ENCODE data around the gene SMIM14.
"Not testable (repeated sequence)": the region's sequence is repeated elsewhere in the genome, so short reads cannot be mapped to it uniquely, and the experiment has no call there.

Gene SMIM14

DNA sequence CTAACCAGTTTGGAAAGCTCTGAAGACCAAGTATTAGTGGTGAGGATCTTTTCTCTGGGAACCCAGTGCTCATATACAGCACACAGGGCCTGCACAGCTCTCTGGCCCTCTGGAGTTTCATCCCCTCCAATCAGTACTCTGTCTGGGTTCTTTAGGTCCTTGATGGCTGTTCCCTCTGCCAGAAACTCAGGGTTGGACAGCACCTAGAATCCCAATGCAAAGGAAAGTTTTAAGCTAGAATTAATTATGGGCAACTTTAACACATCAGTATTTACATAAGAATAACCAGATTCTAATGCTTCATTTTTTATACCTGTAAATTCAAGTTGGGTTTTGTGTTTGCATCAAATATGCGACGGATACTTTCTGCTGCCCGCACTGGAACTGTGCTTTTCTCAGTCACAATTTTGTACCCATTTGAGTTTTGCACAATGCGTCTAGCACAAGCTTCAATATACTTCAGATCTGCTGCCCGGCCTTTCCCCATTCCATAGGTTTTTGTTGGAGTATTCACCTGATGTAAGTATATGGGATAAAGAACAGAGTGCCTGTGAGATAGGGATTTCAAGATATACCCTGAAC lies 128.2 kb downstream of the SMIM14 start:
- no peak for ATAC-seq (ENCODE audit: low read depth)
- Histone ChIP-seq H3K36me3 (ENCODE audit: low read depth) (peaks cover 91% of the 10 kb centered on the region), H3K9me3 (ENCODE audit: severe bottlenecking) (no peaks in the 10 kb centered on the region), H3K27ac (ENCODE audit: poor library complexity, severe bottlenecking) (no peak overlapping the region), H3K4me3 (ENCODE audit: severe bottlenecking) (no peak overlapping the region), H3K27me3 (ENCODE audit: insufficient read depth, poor library complexity, severe bottlenecking) (no peaks in the 10 kb centered on the region), H3K4me1 (ENCODE audit: insufficient read depth, poor library complexity, severe bottlenecking) (peaks cover 16% of the 10 kb centered on the region)
- TF ChIP-seq, protein P1, sequence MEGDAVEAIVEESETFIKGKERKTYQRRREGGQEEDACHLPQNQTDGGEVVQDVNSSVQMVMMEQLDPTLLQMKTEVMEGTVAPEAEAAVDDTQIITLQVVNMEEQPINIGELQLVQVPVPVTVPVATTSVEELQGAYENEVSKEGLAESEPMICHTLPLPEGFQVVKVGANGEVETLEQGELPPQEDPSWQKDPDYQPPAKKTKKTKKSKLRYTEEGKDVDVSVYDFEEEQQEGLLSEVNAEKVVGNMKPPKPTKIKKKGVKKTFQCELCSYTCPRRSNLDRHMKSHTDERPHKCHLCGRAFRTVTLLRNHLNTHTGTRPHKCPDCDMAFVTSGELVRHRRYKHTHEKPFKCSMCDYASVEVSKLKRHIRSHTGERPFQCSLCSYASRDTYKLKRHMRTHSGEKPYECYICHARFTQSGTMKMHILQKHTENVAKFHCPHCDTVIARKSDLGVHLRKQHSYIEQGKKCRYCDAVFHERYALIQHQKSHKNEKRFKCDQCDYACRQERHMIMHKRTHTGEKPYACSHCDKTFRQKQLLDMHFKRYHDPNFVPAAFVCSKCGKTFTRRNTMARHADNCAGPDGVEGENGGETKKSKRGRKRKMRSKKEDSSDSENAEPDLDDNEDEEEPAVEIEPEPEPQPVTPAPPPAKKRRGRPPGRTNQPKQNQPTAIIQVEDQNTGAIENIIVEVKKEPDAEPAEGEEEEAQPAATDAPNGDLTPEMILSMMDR (IDR thresholded peaks at IDR 0.05; ENCODE audit: poor library complexity, severe bottlenecking), result no peak
- no peak for DNase-seq (ENCODE audit: low spot score)

DNA sequence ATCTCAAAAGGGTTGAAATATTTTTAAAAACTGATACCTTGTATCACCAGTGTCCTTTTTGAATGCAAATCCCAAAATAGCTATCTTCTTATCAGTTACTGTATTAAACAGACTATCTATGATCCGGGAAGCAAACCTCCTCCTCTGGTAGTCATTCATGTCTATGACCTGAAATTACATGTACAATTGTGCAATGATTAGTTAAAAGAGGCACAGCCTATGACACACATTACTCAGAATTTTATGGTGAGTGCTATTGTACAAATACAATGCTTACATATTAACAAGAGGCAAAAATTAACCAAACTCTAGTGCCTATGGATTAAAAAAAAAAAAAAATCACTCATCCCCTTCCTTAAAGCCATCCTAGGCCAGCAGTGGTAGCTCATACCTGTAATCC lies 133.1 kb downstream of the SMIM14 start:
- Histone ChIP-seq H3K36me3 (ENCODE audit: low read depth) (peaks cover 92% of the 10 kb centered on the region), H3K27me3 (ENCODE audit: insufficient read depth, poor library complexity, severe bottlenecking) (no peaks in the 10 kb centered on the region), H3K4me1 (ENCODE audit: insufficient read depth, poor library complexity, severe bottlenecking) (no peaks in the 10 kb centered on the region), H3K27ac (ENCODE audit: poor library complexity, severe bottlenecking) (no peak overlapping the region), H3K9me3 (ENCODE audit: severe bottlenecking) (no peaks in the 10 kb centered on the region), H3K4me3 (ENCODE audit: severe bottlenecking) (no peak overlapping the region)
- TF ChIP-seq, protein P1 (IDR thresholded peaks at IDR 0.05; ENCODE audit: poor library complexity, severe bottlenecking), result no peak
- no peak for ATAC-seq (ENCODE audit: low read depth)
- DNase-seq (ENCODE audit: low spot score), result no peak

DNA sequence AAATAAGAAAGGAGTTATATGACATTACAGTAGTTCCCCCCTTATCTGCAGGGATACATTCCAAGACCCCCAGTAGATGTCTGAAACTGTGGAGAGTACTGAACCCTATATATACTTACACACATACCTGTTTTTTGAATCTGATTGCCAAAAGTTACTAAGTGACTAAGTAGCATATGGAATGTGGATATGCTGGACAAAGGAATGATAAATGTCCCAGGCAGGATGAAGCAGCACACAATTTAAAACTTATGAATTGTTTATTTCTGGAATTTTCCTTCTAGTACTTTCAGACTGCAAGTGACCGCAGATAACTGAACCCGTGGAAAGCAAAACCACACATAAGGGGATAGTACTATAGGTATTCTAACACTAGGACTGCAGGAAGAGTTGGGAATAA lies 134.1 kb downstream of the SMIM14 start:
- Histone ChIP-seq H3K27ac (ENCODE audit: poor library complexity, severe bottlenecking) (no peak overlapping the region), H3K4me1 (ENCODE audit: insufficient read depth, poor library complexity, severe bottlenecking) (no peaks in the 10 kb centered on the region), H3K9me3 (ENCODE audit: severe bottlenecking) (no peaks in the 10 kb centered on the region), H3K36me3 (ENCODE audit: low read depth) (peaks cover 91% of the 10 kb centered on the region), H3K27me3 (ENCODE audit: insufficient read depth, poor library complexity, severe bottlenecking) (no peaks in the 10 kb centered on the region), H3K4me3 (ENCODE audit: severe bottlenecking) (no peak overlapping the region)
- TF ChIP-seq, protein P1 (IDR thresholded peaks at IDR 0.05; ENCODE audit: poor library complexity, severe bottlenecking), result no peak
- DNase-seq (ENCODE audit: low spot score) (no peak), ATAC-seq (ENCODE audit: low read depth) (no peak)

DNA sequence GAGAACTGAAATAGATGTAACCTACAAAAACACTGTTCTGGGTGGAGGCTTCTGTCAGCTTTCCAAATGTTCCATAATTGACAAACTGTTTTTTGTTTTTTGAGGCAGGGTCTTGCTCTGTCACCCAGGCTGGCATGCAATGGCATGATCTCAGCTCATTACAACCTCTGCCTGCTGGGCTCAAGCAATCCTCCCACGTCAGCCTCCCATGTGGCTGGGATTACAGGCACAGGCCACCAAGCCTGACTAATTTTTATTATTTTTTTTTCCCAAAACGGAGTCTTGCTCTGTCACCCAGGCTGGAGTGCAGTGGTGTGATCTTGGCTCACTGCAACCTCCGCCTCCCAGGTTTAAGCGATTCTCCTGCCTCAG lies 136.0 kb downstream of the SMIM14 start:
- not testable (repeated sequence) for H3K27ac ChIP-seq (ENCODE audit: poor library complexity, severe bottlenecking); ATAC-seq (ENCODE audit: low read depth); H3K27me3 ChIP-seq (ENCODE audit: insufficient read depth, poor library complexity, severe bottlenecking); H3K4me3 ChIP-seq (ENCODE audit: severe bottlenecking); DNase-seq (ENCODE audit: low spot score); H3K9me3 ChIP-seq (ENCODE audit: severe bottlenecking); H3K4me1 ChIP-seq (ENCODE audit: insufficient read depth, poor library complexity, severe bottlenecking)
- H3K36me3 ChIP-seq (ENCODE audit: low read depth), result peaks cover 89% of the 10 kb centered on the region

DNA sequence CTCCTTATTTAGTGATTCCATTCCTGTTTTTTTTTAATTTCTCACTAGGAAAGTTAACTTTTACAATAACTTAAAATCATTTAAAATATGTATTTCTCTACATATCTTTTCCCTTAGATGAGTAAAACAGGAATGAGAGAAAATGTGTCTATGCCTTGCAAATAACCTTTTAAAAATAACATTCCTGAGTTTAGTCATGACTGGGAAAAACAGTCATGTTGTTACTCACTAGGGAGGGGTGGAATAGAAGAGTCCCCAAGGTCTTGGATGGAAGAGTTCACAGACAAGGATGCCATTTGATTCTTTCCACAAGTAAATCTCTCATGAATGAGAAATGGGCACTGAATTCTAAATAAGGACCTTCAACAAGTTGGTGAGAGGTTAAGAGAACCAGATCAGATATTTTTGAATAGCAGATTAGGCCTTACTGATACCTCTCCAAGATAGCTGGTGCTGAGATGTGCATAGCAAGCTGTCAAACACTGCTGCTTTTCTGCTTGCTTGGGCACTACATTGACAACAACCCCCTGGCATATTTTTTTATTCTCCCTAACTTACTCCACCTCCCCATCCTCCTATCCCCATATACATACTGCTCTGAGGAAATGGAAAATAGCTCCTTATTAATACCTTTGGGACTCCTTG lies 136.5 kb downstream of the SMIM14 start:
- 0 out of 3 replicates have a peak, but pooled peaks have one; percentile 40 for ATAC-seq (ENCODE audit: low read depth)
- Histone ChIP-seq H3K9me3 (ENCODE audit: severe bottlenecking) (no peaks in the 10 kb centered on the region), H3K27me3 (ENCODE audit: insufficient read depth, poor library complexity, severe bottlenecking) (no peaks in the 10 kb centered on the region), H3K4me3 (ENCODE audit: severe bottlenecking) (no peak overlapping the region), H3K27ac (ENCODE audit: poor library complexity, severe bottlenecking) (no peak overlapping the region), H3K36me3 (ENCODE audit: low read depth) (peaks cover 84% of the 10 kb centered on the region), H3K4me1 (ENCODE audit: insufficient read depth, poor library complexity, severe bottlenecking) (no peaks in the 10 kb centered on the region)
- DNase-seq (ENCODE audit: low spot score), result no peak
- TF ChIP-seq, protein P1 (IDR thresholded peaks at IDR 0.05; ENCODE audit: poor library complexity, severe bottlenecking), result no peak

All from RWPE2 (cell line).